NOMO-1 treated with DMSO at 0.1 percent for 48 hours (cell line): ENCODE measurements around the gene ZBTB47.
A peak's percentile ranks its signal among the peaks of the same experiment; 100 is the strongest.

ENCODE experiments used
- DNase-seq: peaks from one replicate; lab custom pipeline; 2025; ENCODE audit not compliant: unreplicated experiment; lab: John Stamatoyannopoulos, UW

The ZBTB47 gene

GRCh38 chr3:42652611-42653302 is 740 bp upstream of the ZBTB47 start:
- peak; percentile 78 for DNase-seq

- no peak for DNase-seq
Observed at GRCh38 chr3:42653303-42653559, 266 bp upstream of the ZBTB47 start.

DNA sequence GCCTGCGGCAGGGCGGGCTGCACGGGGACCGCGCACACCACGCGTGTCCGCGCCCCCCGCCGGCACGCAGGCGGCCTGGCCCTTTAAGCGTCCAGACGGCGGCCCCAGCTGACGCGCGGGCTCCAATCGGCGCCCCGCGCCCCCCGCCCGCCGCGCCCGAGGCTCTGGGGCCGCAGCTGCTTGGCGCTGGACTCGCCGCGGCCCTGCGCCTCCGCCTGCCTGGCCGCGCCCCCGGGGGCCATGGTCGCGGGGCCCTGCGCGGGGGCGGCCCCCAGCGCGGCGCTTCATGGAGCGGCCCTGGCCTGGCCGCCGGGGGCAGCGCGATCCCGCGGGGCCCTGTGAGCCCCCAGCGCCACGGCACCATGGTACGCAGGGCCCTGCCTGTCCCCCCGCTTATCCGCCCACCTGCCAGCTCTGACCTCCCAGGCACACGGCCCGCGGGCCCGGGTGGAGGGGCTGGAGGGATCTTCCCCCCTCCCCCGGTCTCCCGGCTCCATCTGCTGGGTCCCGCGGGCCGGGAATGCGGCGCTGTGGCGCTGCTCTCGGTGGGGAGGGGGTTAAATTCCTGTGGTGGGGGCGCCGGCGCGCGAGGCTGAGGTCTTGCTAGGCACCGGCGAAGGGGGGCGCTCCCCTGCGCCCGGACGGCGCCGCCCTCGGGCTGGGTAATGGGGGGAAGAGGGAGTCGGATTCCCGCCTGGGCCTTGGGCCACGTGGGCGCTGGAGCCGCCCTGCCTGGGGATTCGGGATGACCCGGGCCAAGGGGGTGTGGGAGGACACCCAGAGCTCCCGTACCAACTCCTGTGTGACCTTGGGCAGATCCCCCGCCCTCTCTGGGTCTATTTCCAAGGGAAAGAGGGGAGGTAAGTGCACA is 1.1 kb downstream of the ZBTB47 start:
- no peak for DNase-seq

DNA sequence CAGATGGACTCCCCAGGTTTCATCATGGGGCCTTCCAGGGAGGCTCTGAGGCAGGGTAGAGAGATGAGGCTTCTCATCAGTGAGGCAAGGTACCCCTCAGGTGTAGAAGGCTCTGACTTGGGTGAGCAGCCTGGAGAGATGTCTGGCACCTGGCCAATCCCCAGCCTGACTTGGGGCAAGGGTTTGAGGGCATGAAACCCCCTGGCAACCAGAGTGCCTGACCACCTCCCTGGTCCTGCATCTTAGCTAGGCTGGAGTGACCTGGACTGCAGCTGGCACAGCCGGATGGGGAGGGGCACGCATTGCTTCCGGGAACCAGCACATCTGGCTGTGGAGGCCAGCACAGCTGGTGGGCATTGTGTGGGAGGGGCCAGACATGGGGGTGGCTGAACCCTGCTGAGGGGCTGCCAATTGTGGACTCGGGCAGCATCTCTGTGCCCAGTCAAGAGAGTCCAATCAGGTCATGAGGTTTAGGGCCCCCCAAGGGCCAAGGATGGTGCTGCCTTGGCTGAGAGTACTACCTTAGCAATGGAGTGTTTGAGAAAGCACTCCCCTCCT is 1.9 kb downstream of the ZBTB47 start:
- no peak for DNase-seq

GRCh38 chr3:42655980-42656679 is 2.6 kb downstream of the ZBTB47 start:
- no peak for DNase-seq

DNA sequence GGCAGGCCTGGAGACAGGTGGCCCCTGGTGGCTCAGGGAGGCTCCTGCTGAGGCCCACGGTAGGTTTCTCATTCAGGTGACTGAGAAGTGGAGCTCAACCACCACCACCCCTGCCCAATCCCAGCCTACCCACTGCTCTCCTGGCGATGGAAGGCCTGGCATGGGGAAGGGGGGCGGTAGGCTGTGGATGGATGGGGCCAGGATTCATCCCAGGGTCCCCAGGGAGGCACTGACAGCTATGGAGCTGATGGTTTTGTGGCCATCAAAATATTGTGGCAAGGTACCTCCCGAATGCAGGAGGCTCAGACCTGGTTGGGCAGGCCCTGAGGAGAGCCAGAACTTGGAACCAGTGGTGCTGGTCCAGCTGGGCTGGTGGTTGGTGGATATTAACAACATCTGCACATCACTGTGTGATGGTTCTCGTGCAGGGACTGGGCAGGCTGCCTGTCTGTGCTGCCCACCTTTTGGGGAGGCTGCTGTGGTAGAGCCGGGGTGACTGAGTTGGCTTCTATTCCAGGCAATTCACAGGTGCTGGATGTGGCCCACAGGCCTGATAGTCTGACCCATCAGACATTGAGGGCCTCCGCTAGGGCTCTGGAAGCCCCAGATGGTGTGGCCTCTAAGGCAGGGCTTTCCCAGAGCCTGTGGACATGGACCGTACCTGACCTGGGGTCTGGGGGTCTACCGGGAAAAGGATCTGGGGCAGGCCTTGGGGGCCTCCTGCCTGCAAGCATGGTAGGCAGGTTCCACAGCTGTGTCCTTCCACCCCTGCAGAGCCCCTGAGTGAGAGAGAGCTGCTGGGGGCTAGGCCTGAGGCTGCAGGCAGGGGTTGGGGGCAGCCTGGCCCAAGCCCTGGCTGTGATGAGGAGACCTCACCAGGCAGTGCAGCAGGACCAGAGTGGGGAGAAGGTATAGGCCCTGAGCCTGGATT is 3.4 kb downstream of the ZBTB47 start:
- DNase-seq: no peak

GRCh38 chr3:42657675-42658074 is 4.2 kb downstream of the ZBTB47 start:
- no peak for DNase-seq

GRCh38 chr3:42658091-42658770 is 4.7 kb downstream of the ZBTB47 start:
- DNase-seq: no peak

- no peak for DNase-seq
Observed at GRCh38 chr3:42658771-42659390, 5.4 kb downstream of the ZBTB47 start.

DNA sequence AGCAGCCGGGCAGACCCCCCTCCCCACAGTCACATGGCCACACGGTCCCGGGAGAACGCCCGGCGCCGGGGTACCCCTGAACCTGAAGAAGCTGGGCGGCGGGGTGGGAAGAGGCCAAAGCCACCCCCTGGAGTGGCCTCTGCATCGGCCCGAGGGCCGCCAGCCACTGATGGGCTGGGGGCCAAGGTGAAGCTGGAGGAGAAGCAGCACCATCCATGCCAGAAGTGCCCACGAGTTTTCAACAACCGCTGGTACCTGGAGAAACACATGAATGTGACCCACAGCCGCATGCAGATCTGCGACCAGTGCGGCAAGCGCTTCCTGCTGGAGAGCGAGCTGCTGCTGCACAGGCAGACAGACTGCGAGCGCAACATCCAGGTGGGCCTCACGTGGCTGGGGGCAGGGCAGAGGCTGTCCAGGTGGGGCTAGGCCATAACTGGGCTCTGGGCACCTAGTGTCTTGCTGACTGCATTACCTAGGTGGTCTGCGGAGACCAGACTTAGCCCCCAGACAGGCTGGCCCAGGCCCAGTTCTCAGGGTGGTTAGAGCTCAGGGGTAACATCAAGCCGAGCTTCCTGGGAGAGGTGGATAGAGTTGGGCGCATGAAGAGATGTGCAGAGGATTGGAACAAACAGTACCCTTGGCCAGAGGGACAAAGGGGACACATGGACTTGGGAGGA is 6.1 kb downstream of the ZBTB47 start:
- DNase-seq: no peak

- no peak for DNase-seq
Observed at GRCh38 chr3:42660131-42660715, 6.7 kb downstream of the ZBTB47 start.

DNA sequence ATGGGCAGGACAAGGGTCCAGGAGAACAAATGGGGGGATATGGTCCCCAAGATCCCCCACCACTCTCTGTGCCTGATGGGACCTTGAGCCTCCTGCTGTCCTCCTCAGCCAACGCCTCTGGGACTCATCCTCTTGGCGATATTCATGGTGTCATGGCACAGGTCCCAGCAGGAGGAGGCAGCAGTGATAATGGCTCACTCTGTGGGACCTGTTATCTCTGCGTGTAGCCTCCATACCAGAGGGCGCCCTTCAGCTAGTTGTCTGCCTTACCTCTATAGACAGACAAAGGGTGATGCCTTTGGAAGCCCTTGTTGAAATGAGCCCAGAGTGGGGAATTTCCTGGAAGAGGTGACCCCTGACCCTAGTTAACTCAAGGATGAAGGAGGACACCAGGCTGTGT is 7.4 kb downstream of the ZBTB47 start:
- no peak for DNase-seq

DNA sequence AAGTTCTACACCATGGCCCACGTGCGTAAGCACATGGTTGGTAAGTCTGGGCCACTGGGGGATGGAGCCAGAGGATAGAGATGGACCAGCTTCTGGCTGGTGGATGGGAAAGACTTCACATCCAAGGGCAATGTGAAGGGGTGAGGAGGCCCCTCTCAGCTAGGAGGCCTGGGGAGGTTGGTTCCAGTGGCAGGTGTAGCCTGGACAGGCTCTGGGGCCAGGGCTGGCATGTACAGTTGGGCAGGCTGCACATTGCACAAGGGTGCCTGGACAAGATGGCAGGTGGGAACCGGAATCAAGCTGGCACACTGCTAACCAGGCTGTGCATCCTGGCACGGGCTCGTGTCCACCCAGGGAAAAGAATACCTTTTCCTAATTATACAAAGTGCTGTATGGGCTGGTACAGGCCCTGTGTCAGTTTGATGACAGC is 8.1 kb downstream of the ZBTB47 start:
- DNase-seq: no peak

- no peak for DNase-seq
Observed at GRCh38 chr3:42662037-42662812, 8.7 kb downstream of the ZBTB47 start.

- no peak for DNase-seq
Observed at GRCh38 chr3:42662813-42663535, 9.5 kb downstream of the ZBTB47 start.

GRCh38 chr3:42663581-42664437 is 10.3 kb downstream of the ZBTB47 start:
- DNase-seq: no peak
